Fibroblast of skin of left biceps (primary cell): ENCODE measurements around the gene NELL2.

Experiments
- DNase-seq, 2 experiments: peaks; one replicate each; pipeline ENCODE4 v3.0.0-alpha.2; 2013; ENCODE audit warnings: low read depth in 2 of 2

The NELL2 gene

GRCh38 chr12:44476683-44477082 lies 399.4 kb downstream of the NELL2 start:
- DNase-seq: no peak

- no peak for DNase-seq
Measured at GRCh38 chr12:44465139-44465538, 411.0 kb downstream of the NELL2 start.

GRCh38 chr12:44464180-44464579 lies 411.9 kb downstream of the NELL2 start:
- no peak for DNase-seq

DNA sequence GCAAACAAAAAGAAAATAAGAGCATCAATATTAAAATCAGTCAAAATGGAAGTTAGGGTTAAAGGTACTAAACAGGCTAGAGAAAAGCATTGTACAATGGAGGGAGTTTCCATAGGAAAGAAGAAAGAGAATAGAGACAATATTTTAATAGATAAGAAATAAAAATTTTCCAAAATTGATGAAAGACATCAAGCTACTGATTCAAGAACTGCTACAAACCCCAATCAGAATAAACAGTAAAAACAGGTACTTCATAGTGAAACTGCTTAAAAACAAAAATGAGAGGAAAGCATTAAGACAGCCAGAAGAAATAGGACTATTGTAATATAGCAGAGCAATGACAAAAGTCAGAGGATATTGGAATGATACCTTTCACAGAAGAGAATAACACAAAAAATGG lies 413.4 kb downstream of the NELL2 start:
- DNase-seq: no peak

DNA sequence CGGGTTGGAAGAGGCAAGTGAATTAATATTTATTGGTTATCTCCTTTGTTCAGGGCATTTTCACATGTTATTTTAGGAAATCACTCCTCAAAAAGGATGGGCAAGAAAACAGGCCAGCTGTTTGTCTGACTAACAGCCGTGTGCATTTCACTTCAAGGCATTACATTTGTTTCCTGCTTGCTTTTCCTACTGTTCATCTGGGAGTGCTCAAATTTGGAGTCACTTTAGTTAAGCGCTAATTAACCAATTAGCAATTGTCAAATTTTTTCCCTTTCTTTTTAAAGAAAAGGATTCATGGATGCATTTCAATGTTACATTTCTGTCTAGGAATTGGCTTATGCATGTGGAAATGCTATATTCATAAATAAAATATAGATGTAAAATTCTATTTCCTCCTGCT lies 415.9 kb downstream of the NELL2 start:
- DNase-seq: no peak

- DNase-seq: no peak
Measured at GRCh38 chr12:44459569-44459968, 416.5 kb downstream of the NELL2 start.
